Body of pancreas (tissue), 4 donors: ENCODE data around the gene ALDH1A2.
"Not testable (repeated sequence)": the region's sequence is repeated elsewhere in the genome, so short reads cannot be mapped to it uniquely, and the experiment has no call there.

Experiments
- CTCF ChIP-seq, 7 experiments: fragments of 450-650 bp in 4 of 7; fragments of 200-600 bp in 3 of 7; sonication (generic) in 3 of 7; IDR thresholded peaks; one replicate each; pipeline ENCODE4 v1.5.1; 2016 to 2019; ENCODE audit warnings: antibody characterized with exemption in 7 of 7
- POLR2A ChIP-seq, 3 donors: fragments of 450-650 bp; IDR thresholded peaks; one replicate each; pipeline ENCODE4 v1.6.1; 2016; ENCODE audit warnings: antibody characterized with exemption in 3 of 3, mild to moderate bottlenecking in 2 of 3

DNA sequence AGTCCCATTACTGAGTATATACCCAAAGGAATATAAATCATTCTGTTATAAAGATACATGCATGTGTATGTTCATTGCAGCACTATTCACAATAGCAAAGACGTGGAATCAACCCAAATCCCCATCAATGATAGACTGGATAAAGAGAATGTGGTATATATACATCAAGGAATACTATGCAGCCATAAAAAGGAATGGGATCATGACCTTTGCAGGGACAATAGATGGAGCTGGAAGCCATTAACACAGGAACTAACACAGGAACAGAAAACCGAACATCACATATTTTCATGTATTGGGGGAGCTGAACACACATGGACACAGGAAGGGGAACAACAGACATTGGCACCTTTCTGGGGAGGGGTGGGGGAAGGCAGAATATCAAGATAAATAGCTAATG, 65.8 kb downstream of the ALDH1A2 start:
- not testable (repeated sequence) for TF ChIP-seq CTCF, POLR2A (IDR thresholded peaks at IDR 0.05)
